ENCODE measurements around the gene PAF1. TPM values are rescaled to one million over a fixed set of nuclear protein-coding genes. Genes with fewer than 3 reads are reported as not detected.

The PAF1 gene
- total RNA-seq, 1 experiment from 2014 or later, result 901 TPM

- H3K27me3 ChIP-seq (ENCODE audit: control insufficient read depth, insufficient read depth, low read length), result no peaks in the 10 kb centered on the region
- ATAC-seq, result peak; percentile 37
- peak within 1 kb of the TSS; percentile 92 for H3K27ac ChIP-seq (ENCODE audit: low read length)
- H3K36me3 ChIP-seq (ENCODE audit: control insufficient read depth, insufficient read depth, low read length), result peaks cover 7% of the 10 kb centered on the region
- intact Hi-C loops (cut with micrococcal nuclease; ENCODE audit: unreplicated experiment) (no loop called here), in situ Hi-C loops (cut with HindIII; ENCODE audit: low pct_unique_long_range_greater_than_20kb, low sequenced_read_pairs) (no loop called here)
- no TSS peak for BruUV-seq (replicated peaks)
- H3K4me3 ChIP-seq (ENCODE audit: low read depth in 2 of 2, low read length in 2 of 2), result peak within 1 kb of the TSS; percentile 42 to 55
- TF ChIP-seq SIN3A (IDR thresholded peaks at IDR 0.05; ENCODE audit: borderline replicate concordance, insufficient read depth, low read depth, low read length) (no peak), REST (IDR thresholded peaks at IDR 0.05; ENCODE audit: insufficient read depth in 1 of 2, low read depth in 2 of 2, low read length in 1 of 2) (no peak), POLR2AphosphoS5 (IDR thresholded peaks at IDR 0.05; ENCODE audit: low read depth, low read length) (no peak), TCF7L2 (IDR thresholded peaks at IDR 0.05; ENCODE audit: low read depth, low read length) (no peak)
- peak; percentile 100 for DNase-seq (ENCODE audit: low read depth, low spot score)
- ChIA-PET CTCF (interaction anchor here (0.6 to 4.6 kb wide), 8 partner anchors 9 to 213 kb away, joined by 3 to 144 read pairs (median 6); partner anchors contain the start of genes MED29, PAF1 and RPS16), POLR2A (interaction anchor here (0.5 to 15.7 kb wide), 27 partner anchors 9 to 773 kb away, joined by 3 to 524 read pairs (median 7); partner anchors contain the start of genes DYRK1B, MED29, PAF1 and RPS16)
- no peaks in the 10 kb centered on the region for H3K9me3 ChIP-seq (ENCODE audit: control insufficient read depth, insufficient read depth, low read depth, low read length)
- H3K4me1 ChIP-seq (ENCODE audit: control insufficient read depth, insufficient read depth, low read length), result peaks cover 76% of the 10 kb centered on the region
These were observed 15.9 kb upstream of the PAF1 start, which contains the start of gene ZFP36 for GRCh38 chr19:39406656-39407409. Gene ZFP36, plus strand, starts transcription at chr19:39406847. Its CDS starts 58 bp downstream, at chr19:39406905.

- TF ChIP-seq POLR2AphosphoS5 (IDR thresholded peaks at IDR 0.05; ENCODE audit: low read depth, low read length) (no peak), TCF7L2 (IDR thresholded peaks at IDR 0.05; ENCODE audit: low read depth, low read length) (no peak), CTCF (IDR thresholded peaks at IDR 0.05) (no peak), SIN3A (IDR thresholded peaks at IDR 0.05; ENCODE audit: borderline replicate concordance, insufficient read depth, low read depth, low read length) (no peak), REST (IDR thresholded peaks at IDR 0.05; ENCODE audit: insufficient read depth in 1 of 2, low read depth in 2 of 2, low read length in 1 of 2) (no peak)
- H3K36me3 ChIP-seq (ENCODE audit: control insufficient read depth, insufficient read depth, low read length), result peaks cover 7% of the 10 kb centered on the region
- peaks cover 76% of the 10 kb centered on the region for H3K4me1 ChIP-seq (ENCODE audit: control insufficient read depth, insufficient read depth, low read length)
- no peaks in the 10 kb centered on the region for H3K27me3 ChIP-seq (ENCODE audit: control insufficient read depth, insufficient read depth, low read length)
- POLR2A ChIA-PET, result interaction anchor here (0.5 to 15.7 kb wide), 26 partner anchors 9 to 772 kb away, joined by 3 to 524 read pairs (median 6); partner anchors contain the start of genes DYRK1B, MED29, PAF1 and RPS16
- in situ Hi-C loops (cut with HindIII; ENCODE audit: low pct_unique_long_range_greater_than_20kb, low sequenced_read_pairs) (no loop called here), intact Hi-C loops (cut with micrococcal nuclease; ENCODE audit: unreplicated experiment) (no loop called here)
- BruUV-seq (replicated peaks), result TSS peak; percentile 35
- H3K27ac ChIP-seq (ENCODE audit: low read length), result peak overlapping the region; percentile 90
- DNase-seq (ENCODE audit: low read depth, low spot score), result peak; percentile 94
- H3K9me3 ChIP-seq (ENCODE audit: control insufficient read depth, insufficient read depth, low read depth, low read length), result no peaks in the 10 kb centered on the region
- CTCF ChIA-PET, result interaction anchor here (0.6 to 4.6 kb wide), 10 partner anchors 9 to 475 kb away, joined by 3 to 144 read pairs (median 4); partner anchors contain the start of genes MED29, MRPS12, PAF1 and RPS16
- ATAC-seq, result peak; percentile 0
- H3K4me3 ChIP-seq (ENCODE audit: low read depth in 2 of 2, low read length in 2 of 2), result peak overlapping the region; percentile 42 to 55
These were observed 15.2 kb upstream of the PAF1 start for GRCh38 chr19:39405958-39406655.
